Thyroid gland (tissue), 4 donors: Measurements from ENCODE around the gene CCDC89. TPM values are rescaled to one million over a fixed set of nuclear protein-coding genes. Genes with fewer than 3 reads are reported as not detected.
A peak's percentile ranks its signal among the peaks of the same experiment; 100 is the strongest.

ENCODE experiments used
- DNase-seq, 2 donors: peaks; one replicate each; pipeline ENCODE4 v3.0.0-alpha.2; 2019
- H3K27ac ChIP-seq, 3 donors: fragments of 200-600 bp; sonication (generic); 1 replicate in 2 of 3; 2 replicates in 1 of 3; pipeline ENCODE4 v1.5.1; 2016 to 2019; ENCODE audit warnings: mild to moderate bottlenecking in 1 of 3, moderate library complexity in 1 of 3
- H3K27me3 ChIP-seq: fragments of 200-600 bp; sonication (generic); one replicate; pipeline ENCODE4 v1.5.1; 2019
- H3K36me3 ChIP-seq, 2 donors: fragments of 200-600 bp; sonication (generic); one replicate each; pipeline ENCODE4 v1.5.1; 2016 to 2019
- H3K4me1 ChIP-seq, 2 donors: fragments of 200-600 bp; sonication (generic); one replicate each; pipeline ENCODE4 v1.5.1; 2017 to 2019
- H3K4me3 ChIP-seq, 3 donors: fragments of 200-600 bp; sonication (generic); replicated peaks in 1 of 3; 1 replicate in 2 of 3; 2 replicates in 1 of 3; pipeline ENCODE4 v1.5.1; 2016; ENCODE audit warnings: mild to moderate bottlenecking in 1 of 3
- H3K9me3 ChIP-seq: fragments of 200-600 bp; sonication (generic); one replicate; pipeline ENCODE4 v1.5.1; 2017
- CTCF ChIP-seq, 6 experiments: fragments of 200-600 bp in 3 of 6; fragments of 450-650 bp in 3 of 6; sonication (generic) in 3 of 6; IDR thresholded peaks; one replicate each; pipeline ENCODE4 v1.5.1; 2016 to 2019; ENCODE audit warnings: antibody characterized with exemption in 6 of 6, mild to moderate bottlenecking in 2 of 6, inconsistent platforms in 1 of 6, moderate library complexity in 1 of 6
- POLR2A ChIP-seq, 2 donors: fragments of 450-650 bp; IDR thresholded peaks; one replicate each; pipeline ENCODE4 v1.6.1; 2017; ENCODE audit warnings: antibody characterized with exemption in 2 of 2, mild to moderate bottlenecking in 2 of 2, moderate library complexity in 1 of 2
- WGBS, 2 donors: methylation state at CpG; one replicate each; pipeline ENCODE4 v1.1.5; 2017; 5-methylcytosine and 5-hydroxymethylcytosine counted together
- intact Hi-C: fragments of 100-400 bp; cut with DNase I; formaldehyde crosslinking; loops from one replicate; pipeline ENCODE4 v1.15.1; 2023
- total RNA-seq, 4 donors: library from RNA; depleted of rRNA; stranded (reverse); fragments of >200 nt; gene quantifications; one replicate each; pipeline ENCODE4 v1.2.3, GENCODE V29; 2016

Gene CCDC89
- total RNA-seq, 4 donors from 2014 or later, result 0.33 to 2.2 (median 0.40) TPM; not detected in 1

- no peaks in the 10 kb centered on the region for H3K9me3 ChIP-seq
- no peak for DNase-seq
- intact Hi-C loops, result no loop called here
- H3K4me1 ChIP-seq, result peaks cover 1 to 6% of the 10 kb centered on the region in 2 donors
- no peaks in the 10 kb centered on the region for H3K27me3 ChIP-seq
- H3K27ac ChIP-seq, result no peak overlapping the region
- TF ChIP-seq POLR2A (IDR thresholded peaks at IDR 0.05), result no peak
- TF ChIP-seq CTCF (IDR thresholded peaks at IDR 0.05), result no peak
- 95 to 97% methylated on average over 1 of the region's 1 CpG for WGBS, 2 donors
- H3K36me3 ChIP-seq, result no peaks in the 10 kb centered on the region
- no peak overlapping the region for H3K4me3 ChIP-seq
These were observed 17.8 kb downstream of the CCDC89 start for GRCh38 chr11:85668157-85668556.

- DNase-seq, result no peak
- intact Hi-C loops, result no loop called here
- no peak overlapping the region for H3K4me3 ChIP-seq
- WGBS, 2 donors, result 90 to 97% methylated on average over 3 of the region's 3 CpGs
- peaks cover 7 to 11% of the 10 kb centered on the region in 2 donors for H3K4me1 ChIP-seq
- no peaks in the 10 kb centered on the region for H3K27me3 ChIP-seq
- H3K27ac ChIP-seq, result no peak overlapping the region
- no peak for TF ChIP-seq POLR2A (IDR thresholded peaks at IDR 0.05)
- TF ChIP-seq CTCF (IDR thresholded peaks at IDR 0.05), result no peak
- no peaks in the 10 kb centered on the region for H3K36me3 ChIP-seq
- H3K9me3 ChIP-seq, result no peaks in the 10 kb centered on the region
These were observed 19.3 kb downstream of the CCDC89 start for GRCh38 chr11:85666687-85667086.

- peaks cover 16 to 17% of the 10 kb centered on the region in 2 donors for H3K4me1 ChIP-seq
- intact Hi-C loops, result no loop called here
- H3K9me3 ChIP-seq, result no peaks in the 10 kb centered on the region
- H3K27ac ChIP-seq, result peak overlapping the region in 1 of 3 donors; percentile 95
- no peaks in the 10 kb centered on the region for H3K36me3 ChIP-seq
- H3K27me3 ChIP-seq, result no peaks in the 10 kb centered on the region
- no peak for DNase-seq
- 85 to 87% methylated on average over 5 of the region's 5 CpGs for WGBS, 2 donors
- TF ChIP-seq CTCF (IDR thresholded peaks at IDR 0.05), result no peak
- no peak for TF ChIP-seq POLR2A (IDR thresholded peaks at IDR 0.05)
- no peak overlapping the region for H3K4me3 ChIP-seq
These were observed 20.3 kb downstream of the CCDC89 start for GRCh38 chr11:85665733-85666132.

- Histone ChIP-seq H3K36me3 (no peaks in the 10 kb centered on the region), H3K27me3 (no peaks in the 10 kb centered on the region), H3K4me1 (peaks cover 17 to 19% of the 10 kb centered on the region in 2 donors), H3K9me3 (no peaks in the 10 kb centered on the region), H3K4me3 (peak within 1 kb of the TSS; percentile 56 to 95 (median 89)), H3K27ac (peak within 1 kb of the TSS; percentile 95 to 98 (median 96))
- intact Hi-C loops, result no loop called here
- peak; percentile 94 to 98 for TF ChIP-seq POLR2A (IDR thresholded peaks at IDR 0.05)
- TF ChIP-seq CTCF (IDR thresholded peaks at IDR 0.05), result no peak
- 1% methylated on average over 27 to 58 of the region's 67 CpGs for WGBS, 2 donors
- DNase-seq, result peak; percentile 90 to 93
These were observed 21.1 kb downstream of the CCDC89 start, which contains the start of gene CREBZF for GRCh38 chr11:85664615-85665481. Gene CREBZF, minus strand, starts transcription at chr11:85665129. Its CDS starts 254 bp downstream, at chr11:85664875.
